ENCODE measurements around the gene AHI1.
A peak's percentile ranks its signal among the peaks of the same experiment; 100 is the strongest.
"Not testable (repeated sequence)": the region's sequence is repeated elsewhere in the genome, so short reads cannot be mapped to it uniquely, and the experiment has no call there.

Gene AHI1

DNA sequence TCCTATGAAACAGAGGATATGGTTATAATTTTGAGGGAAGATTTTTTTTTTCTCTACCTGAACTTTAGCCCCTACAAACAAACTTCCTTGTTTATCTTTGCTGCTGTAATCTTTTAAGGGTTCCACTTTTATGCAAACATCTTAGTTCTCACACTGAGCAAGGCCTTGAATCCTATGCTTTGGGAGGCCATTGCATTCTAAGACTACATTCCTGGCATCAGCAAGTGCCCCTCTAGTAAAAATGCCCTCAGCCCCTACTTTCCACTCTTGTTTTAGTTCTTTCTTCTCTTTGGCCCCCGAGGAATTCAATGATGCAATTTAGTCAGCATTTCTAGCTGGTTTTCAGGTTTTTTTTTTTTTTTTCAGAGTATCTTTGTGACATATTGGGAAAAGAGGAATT is 8.1 kb upstream of the AHI1 start:
- DNase-seq (ENCODE audit: low spot score) = no peak

DNA sequence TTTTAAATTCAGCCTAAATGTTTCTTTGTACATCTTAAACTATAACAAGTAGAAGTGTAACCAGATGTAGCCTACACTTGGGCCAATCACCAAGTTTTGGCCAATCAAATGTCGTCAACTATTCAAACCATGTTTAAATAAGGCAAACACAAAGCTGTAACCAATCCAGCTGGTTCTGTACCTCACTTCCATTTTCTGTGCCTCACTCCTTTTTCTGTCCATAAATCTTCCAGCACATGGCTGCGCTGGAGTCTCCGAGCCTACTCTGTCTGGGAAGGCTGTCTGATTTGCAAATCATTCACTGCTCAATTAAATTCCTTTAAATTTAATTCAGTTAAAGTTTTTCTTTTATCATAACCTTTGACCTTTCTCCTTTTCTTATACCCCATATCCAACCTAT is 7.7 kb upstream of the AHI1 start:
- no peak for DNase-seq (ENCODE audit: low spot score)

DNA sequence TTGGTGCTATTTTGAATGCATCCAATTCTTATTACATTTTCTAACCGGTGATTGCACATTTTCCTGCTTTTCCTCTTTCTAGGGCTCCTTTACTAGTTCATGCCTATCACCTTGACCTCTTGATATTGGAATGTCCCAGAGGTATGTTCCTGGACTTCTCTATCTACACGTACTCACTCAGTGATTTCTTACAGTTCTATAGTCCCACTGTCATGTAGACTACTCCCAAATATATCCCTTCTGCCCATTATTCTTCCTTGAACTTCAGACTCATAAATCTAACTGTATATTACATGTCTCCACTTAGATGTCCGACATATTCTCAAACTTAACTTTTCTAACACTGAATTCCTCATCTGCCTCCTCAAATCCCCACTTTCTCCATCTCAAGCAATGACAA is 7.2 kb upstream of the AHI1 start:
- no peak for DNase-seq (ENCODE audit: low spot score)

DNA sequence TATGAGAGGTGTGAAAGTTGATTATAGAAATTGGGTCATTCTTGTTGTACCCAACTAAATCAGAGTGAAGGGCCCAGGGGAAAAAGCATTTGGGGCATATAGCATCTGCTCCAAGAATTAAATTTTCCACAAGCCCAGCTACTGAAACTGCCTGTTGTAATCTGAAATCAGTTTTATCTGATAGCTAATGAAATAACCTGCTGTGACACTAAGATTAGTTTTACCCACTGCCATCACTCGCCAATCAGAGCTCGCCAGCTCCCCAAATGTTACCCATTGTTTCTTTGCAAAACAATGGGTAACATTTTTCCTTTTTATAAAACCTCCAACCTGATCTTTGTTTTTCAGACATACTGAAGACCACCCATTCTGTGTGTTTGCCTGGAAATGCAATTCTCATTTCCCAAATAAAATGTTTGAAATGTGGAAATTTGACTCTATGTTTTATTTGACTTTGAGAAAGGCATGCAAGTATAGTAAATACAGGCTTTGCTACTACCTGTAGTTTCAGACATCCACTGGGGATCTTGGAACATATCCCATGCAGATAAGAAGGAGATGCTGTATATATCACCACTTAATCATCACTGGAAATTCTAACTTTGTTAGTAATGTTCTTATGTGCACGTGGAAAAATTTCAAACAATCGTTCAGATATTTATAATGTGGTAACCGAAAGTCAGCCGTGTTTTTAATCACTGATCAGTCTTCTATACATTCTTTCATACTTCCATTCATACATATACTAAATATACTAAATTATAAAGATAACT is 6.3 kb upstream of the AHI1 start:
- DNase-seq (ENCODE audit: low spot score) = no peak

DNA sequence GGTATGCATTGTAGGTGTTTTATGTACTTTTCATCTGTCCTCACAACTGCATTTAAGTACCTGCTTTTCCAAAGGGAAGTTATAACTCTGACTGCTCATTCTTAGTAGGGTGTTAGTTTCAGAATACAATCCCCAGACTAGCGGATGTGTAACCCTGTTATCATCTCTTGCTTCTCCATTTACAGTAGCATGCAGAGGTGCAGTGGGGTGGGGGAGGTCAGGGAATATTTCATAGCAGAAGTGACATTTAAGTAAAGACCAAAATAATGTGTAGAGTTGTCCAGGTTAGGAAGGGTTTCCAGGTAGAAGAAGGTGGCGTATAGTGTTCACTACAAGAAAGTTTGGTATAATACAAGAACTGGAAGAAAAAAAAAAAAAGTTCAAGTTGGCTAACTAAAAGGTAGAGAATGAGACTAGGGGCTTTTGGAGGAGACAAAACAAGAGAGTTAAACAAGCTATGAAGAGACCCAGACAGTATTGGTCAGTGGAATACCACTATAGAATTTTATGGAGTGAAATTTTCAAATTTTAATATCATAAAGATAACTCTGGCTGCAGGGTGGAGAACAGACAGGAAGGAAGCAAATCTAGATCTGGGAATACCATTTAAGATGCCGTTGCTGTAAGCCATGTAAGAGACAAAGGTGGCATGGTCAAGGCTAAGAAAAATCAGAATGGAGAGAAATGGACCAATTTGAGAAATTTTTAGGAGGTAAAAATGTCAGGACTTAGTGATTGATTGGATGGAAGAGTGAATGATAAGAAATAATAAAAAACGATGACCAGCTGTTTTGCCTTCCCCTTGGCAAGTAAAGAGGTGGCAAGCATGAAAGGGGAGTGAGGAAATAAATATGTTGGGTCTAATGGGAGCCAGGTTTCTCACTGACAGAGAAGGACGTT is 2.2 kb upstream of the AHI1 start:
- DNase-seq (ENCODE audit: low spot score) = no peak

DNA sequence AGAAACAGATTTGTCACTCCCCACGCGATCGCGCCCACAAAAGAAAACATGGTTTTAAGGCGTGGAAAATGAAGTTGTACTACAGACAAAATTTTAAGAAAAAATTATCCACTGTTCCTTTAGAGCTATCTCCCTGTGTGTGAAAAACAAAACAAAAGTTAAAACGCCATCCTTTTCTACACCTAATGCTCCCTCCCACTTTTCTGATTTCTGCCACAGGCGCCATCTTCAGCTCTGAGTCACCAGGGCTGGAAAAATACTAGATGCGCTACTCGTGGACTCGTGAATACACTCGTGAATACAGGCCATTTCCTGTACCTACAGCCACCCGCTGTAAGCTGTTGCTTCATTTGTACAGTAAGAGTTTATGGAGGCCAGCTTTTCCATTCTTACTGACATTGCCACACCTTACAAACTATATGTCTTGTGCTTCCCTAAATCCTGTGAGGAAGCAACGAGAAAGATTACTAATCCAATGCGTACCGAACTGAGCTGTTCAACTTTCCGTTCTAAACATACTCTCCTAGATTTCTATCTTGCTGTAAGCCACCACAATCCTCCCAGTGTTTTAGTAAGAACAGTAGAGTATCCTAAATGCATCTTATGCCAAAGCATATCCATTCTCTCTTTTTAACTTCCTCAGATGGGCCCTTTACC is 773 bp upstream of the AHI1 start:
- DNase-seq (ENCODE audit: low spot score) = peak; percentile 70

DNA sequence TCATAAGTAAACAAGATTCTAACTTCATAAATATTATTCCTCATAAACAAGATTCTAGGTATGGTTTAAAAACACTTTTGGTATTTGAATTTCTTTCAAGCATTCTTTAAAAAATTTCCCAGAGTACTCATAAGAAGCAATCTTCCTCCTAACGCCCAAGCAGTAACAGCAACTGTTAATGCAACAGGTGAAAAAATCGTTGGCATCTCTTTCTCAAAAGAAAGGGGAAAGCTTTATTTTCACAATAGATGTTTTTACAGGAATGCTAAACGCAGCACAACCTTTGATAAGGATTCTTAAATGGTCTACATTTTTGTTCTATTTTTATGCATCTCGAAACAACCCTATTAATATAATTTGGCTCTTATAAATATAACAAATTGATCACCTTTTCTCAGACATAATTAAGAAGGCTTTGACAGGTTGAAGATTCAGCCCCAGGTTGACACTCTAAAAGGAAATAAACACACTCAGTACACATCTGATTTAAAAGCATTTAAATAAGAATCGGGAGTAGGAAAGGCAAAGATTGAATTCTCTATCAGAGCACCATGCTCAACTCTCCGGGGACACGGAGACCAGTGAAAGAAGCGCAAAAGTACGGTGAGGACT is 634 bp downstream of the AHI1 start:
- peak; percentile 6 for DNase-seq (ENCODE audit: low spot score)

DNA sequence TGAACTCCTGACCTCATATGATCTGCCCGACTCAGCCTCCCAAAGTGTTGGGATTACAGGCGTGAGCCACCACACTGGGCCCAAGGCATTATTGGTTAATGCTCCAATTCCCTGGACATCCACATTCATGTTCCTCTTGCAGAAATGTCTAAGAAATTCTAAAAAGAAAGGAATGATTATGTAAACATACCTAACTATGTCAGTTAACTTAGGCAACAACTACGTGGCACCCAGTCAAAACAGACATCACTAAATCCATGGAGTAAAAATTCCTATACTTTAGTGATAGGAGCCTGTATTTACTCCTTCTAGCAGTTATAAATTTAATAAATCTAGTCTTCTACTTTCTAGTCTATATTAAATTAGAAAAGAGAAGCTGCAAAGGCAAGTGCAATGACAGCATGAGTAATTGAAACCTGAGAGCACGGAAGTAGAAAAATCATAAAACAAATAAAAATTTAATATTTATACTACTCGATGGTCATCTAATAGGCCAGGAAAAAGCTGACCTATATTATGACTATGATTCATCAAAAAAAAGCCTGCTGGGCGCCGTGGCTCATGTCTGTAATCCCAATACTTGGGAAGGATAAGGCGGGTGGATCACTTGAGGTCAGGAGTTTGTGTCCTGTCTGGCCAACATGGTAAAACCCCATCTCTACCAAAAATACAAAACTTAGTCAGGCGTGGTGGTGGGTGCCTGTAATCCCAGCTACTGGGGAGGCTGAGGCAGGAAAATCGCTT is 4.2 kb downstream of the AHI1 start:
- no peak for DNase-seq (ENCODE audit: low spot score)

DNA sequence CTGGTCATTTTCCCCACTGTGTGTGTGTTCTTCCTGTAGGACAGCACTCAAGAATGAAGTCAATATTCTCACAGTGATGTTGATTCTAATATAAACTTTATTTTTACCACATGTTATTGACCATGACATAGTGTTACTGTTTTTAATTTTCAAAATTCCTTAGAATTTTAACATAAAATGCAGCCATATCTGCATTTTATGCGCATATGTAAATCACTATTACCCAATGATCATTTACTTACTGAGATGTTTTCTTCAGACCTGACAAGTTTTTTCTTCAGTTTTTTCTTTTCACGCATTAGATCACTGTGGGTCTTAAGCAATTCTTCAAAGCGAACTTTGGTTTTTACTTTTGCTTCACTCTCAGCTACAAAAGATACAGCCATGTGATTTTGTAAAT is 7.2 kb downstream of the AHI1 start:
- DNase-seq (ENCODE audit: low spot score) = no peak

DNA sequence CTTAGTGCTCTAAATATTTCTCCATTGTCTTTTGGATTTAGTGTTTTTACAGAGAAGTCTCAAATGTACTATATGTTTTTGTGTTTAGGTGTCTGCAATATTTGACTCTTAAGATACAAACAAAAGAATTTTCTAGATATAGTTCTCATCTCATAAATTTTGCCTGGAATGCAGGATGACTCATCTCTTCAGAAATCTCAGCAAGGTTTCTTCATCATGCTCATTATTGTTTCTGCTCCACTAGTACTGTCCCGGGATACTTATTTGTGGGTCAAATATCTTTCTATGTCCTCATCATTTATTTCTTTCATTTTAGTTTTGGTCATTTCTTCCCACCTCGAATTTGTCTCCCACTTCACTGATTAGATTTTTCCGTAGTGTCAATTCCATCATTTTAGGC is 9.5 kb downstream of the AHI1 start:
- no peak for DNase-seq (ENCODE audit: low spot score)

DNA sequence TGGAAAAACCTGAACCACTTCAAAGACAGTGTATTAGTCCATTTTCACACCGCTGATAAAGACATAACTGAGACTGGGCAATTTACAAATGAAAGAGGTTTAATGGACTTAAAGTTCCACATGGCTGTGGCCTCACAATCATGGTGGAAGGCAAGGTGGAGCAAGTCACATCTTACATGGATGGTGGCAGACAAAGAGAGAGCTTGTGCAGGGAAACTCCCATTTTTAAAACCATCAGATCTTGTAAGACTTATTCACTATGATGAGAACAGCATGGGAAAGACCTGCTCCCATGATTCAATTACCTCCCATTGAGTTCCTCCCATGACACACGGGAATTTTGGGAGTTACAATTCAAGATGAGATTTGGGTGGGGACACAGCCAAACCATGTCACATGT is 13.6 kb downstream of the AHI1 start:
- DNase-seq (ENCODE audit: low spot score) = not testable (repeated sequence)

DNA sequence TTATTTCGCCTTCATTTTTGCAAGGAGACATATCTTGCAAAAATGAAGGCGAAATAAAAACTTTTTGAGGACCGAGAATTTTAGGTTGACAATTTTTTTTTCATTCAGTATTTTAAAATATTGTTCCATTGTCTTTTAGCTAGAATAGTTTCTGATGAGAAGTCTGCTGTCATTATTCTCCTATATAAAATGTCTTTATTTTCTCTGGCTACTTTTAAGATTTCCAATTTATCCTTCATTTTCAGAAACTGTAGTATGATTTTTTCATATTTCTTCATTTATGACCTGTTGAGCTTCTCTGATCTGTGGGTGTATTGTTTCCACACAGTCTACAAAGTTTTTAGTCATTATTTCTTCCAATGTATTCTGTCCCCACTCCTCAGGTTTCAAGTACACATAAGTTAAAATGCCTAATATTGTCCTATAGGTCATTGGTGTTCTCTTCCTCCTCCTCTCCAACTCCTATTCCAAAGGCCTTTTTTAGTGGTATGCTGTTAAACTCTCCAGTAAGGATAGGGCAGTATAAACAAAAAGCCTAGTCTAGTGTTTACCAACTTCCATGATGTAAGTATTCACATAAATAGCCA is 15.7 kb downstream of the AHI1 start:
- DNase-seq (ENCODE audit: low spot score) = no peak

DNA sequence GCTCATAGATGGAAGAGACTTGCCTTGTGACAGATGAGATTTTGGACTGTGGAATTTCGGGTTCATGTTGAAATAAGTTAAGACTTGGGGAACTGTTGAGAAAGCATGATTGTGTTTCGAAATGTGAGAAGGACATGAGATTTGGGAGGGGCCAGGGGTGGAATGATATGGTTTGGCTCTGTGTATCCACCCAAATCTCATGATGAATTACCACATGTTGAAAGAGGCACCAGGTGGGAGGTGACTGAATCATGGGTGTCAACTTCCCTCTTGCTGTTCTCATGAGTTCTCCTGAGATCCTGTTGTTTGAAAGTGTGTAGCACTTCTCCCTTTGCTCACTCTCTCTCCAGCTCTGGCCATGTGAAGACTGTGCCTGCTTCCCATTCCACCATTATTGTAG is 17.9 kb downstream of the AHI1 start:
- DNase-seq (ENCODE audit: low spot score) = no peak

DNA sequence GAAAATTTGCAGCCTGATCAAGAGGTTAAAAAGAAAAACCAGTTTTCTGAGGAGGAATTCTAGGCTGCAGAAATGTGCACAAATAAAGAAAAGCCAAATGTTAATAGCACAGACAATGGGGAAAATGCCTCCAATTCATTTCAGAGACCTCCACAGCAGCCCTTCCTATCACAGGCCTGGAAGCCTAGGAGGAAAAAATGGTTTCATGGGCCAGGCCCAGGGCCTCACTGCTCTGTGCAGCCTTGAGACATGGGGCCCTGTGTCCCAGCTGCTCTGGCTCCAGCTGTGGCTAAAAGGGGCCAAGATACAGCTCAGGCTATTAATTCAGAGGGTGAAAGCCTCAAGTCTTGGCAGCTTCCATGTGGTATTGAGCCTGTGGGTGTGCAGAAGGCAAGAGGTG is 18.9 kb downstream of the AHI1 start:
- DNase-seq (ENCODE audit: low spot score) = no peak

DNA sequence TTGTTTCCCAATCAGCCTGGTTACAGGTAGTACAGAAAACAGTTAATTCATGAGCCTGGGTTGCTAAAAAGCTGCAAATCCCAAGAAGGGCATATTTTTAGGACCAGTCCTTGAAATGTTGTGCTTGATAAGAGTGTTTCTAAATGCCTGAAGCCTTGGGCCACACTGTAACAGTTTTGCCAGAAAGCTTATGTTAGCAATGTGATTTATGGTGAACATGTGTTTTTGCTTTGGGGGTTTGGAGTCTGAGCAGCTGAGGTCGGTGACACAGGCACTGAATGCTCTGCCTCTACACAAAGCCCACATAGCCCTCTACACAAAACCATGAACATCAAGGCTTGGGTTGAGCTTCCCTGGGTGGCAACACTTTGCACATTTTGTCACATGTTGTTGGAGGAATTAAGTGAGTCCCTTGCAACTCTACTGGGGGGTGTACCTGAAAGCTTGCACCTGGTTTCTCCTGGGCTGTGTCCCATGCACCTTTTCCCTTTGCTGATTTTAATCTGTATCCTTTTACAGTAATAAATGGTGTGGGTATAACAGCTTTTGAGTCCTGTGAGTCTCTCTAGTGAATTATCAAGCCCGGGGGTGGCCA is 22.2 kb downstream of the AHI1 start:
- no peak for DNase-seq (ENCODE audit: low spot score)

DNA sequence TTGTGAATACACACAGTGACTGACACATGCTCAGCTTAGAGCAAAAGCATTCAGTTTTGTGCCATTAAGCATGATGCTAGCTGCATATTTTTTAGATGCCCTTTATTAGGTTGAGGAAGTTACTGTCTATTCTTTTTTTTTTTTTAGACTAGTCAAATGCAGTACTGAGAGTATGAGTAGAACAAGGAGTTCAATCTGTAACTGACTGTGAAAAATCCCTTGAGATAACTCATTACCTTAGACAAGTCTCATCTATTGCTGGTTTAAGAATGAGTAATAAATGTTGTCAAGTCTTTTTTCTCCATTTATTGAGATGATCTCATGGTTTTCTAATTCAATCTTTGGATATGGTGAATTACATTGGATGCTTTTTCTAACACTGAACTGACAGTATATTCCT is 23.2 kb downstream of the AHI1 start:
- no peak for DNase-seq (ENCODE audit: low spot score)

DNA sequence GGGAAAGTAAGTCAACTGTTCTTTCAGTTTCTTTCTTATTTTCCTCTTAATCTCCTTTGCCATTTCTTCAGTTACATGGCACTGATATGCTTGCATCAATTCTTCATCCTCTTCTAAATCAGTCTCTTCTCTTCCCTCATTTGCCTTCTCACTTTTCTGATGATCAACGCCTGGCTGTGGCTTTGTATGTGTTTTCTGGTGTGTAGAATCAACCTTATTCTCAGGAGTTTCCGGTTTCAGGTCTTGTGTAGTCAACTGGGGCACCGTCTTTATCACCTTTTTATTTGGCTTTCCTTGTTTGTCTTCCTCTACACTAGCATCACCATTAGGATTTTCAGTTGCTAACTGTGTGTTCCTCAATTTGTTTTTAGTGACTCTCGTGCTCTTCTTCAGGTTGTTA is 31.6 kb downstream of the AHI1 start:
- DNase-seq (ENCODE audit: low spot score) = no peak

DNA sequence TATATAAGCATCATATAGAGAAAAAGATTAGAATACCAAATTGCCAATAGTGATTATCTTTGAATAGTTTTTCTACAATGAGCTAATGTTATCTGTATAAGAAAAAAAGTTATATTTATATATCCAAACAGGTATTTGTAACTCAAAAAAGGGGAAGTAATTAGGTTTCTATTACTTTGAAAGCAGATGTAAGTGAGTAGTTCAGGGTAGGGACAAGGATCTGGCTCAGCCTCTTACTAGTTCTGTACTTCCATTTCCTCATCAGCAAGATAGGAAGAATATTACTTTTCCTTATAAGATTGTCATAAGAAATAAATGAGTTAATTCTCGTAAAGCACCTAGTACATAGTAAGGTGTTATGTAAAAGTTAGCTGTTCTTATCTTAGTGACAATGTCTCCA is 32.2 kb downstream of the AHI1 start:
- DNase-seq (ENCODE audit: low spot score) = no peak

DNA sequence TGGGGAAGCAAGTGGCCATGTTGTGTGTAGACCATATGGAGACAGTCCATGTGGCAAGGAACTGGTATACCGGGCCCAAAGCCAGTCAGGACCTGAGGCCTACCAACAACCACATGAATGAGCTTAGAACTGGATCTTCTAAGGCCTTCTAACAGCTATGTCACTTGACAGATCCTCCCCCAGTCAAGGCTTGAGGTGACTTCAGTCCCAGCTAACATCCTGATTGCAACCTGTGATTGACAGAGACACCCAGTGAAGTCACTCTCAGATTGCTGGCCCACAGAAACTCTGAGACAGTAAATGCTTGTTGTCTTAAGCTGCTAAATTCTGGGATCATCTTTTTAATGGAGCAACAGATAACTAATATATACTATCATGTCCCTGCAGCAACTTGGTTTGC is 32.9 kb downstream of the AHI1 start:
- no peak for DNase-seq (ENCODE audit: low spot score)

DNA sequence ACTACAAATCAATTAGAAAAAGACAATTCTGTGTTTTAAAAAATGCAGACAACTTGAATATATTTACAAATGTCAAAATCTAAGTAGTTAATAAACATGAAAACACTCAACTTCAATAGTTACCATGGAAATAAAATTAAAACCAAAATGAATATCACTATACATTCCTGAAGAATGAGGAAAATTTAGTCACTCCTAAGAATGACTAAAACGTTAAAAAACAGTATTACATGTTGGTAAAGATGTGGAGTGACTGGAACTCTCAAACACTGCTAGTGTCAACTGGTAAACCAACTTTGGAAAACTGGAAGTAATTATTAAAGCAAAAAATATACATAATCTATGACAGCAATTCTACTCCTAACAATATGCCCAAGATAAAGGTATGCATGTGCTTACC is 36.3 kb downstream of the AHI1 start:
- DNase-seq (ENCODE audit: low spot score) = no peak

DNA sequence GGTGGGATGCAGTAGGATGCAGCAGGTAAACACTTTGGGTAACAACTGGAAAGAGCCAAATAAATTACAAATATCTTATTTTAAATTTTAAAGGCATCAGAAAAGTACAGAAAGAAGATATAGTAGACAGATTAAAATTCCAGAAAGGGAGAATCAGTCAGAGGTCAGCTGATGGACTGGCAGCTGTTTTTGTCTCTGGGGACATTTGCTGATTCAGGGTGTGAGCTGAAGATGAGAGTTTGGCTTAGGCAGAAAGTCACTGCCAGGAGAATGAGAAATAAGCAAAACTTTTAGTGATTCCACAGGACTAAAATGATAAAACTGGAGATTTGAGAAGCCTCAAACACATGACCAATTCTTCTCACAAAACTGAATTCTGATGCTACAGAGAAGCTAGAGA is 39.5 kb downstream of the AHI1 start:
- no peak for DNase-seq (ENCODE audit: low spot score)
